GM12892 (cell line): ENCODE data around the gene KDM2B.
"Not testable (repeated sequence)": the region's sequence is repeated elsewhere in the genome, so short reads cannot be mapped to it uniquely, and the experiment has no call there.

ENCODE experiments used
- DNase-seq: peaks from one replicate; pipeline ENCODE4 v3.0.0; 2011; ENCODE audit not compliant: insufficient read length
- FAIRE-seq: peaks from 2 replicates; lab custom pipeline; 2011; peaks lifted over from hg19 to GRCh38; lab: Jason Lieb, UNC
- POLR2A ChIP-seq: IDR thresholded peaks from 2 replicates; pipeline ENCODE4 v1.6.1; 2011; ENCODE audit warnings: low read depth, low read length, control low read depth
- POLR2AphosphoS5 ChIP-seq: IDR thresholded peaks from 2 replicates; pipeline ENCODE4 v1.6.1; 2011; ENCODE audit warnings: low read depth, low read length, control low read depth
- TAF1 ChIP-seq: IDR thresholded peaks from 2 replicates; pipeline ENCODE4 v1.6.1; 2011; ENCODE audit warnings: low read depth, mild to moderate bottlenecking, control low read depth, low read length, borderline replicate concordance

Gene KDM2B

GRCh38 chr12:121504505-121504904 is 76.3 kb downstream of the KDM2B start:
- TF ChIP-seq TAF1 (no peak), POLR2AphosphoS5 (no peak), POLR2A (no peak)
- DNase-seq: no peak
- no peak for FAIRE-seq

- FAIRE-seq (no peak), DNase-seq (no peak)
- no peak for TF ChIP-seq POLR2A
- no peak for TF ChIP-seq POLR2AphosphoS5
These were observed 77.4 kb downstream of the KDM2B start for GRCh38 chr12:121503395-121503794.

GRCh38 chr12:121501946-121502345 is 78.9 kb downstream of the KDM2B start:
- TF ChIP-seq POLR2A (no peak), TAF1 (no peak), POLR2AphosphoS5 (no peak)
- FAIRE-seq (no peak), DNase-seq (no peak)

- FAIRE-seq (peak; percentile 42), DNase-seq (peak; percentile 72)
- TF ChIP-seq POLR2A (no peak), POLR2AphosphoS5 (no peak), TAF1 (no peak)
These were observed 80.7 kb downstream of the KDM2B start for GRCh38 chr12:121499929-121500793.

GRCh38 chr12:121495746-121496145 is 85.1 kb downstream of the KDM2B start:
- DNase-seq (no peak), FAIRE-seq (no peak)
- TF ChIP-seq POLR2A (no peak), TAF1 (no peak), POLR2AphosphoS5 (no peak)

GRCh38 chr12:121494093-121494787 is 86.6 kb downstream of the KDM2B start:
- DNase-seq: peak; percentile 50
- no peak for FAIRE-seq
- TF ChIP-seq TAF1 (no peak), POLR2AphosphoS5 (no peak), POLR2A (no peak)

GRCh38 chr12:121490401-121491281 is 90.2 kb downstream of the KDM2B start:
- TF ChIP-seq POLR2AphosphoS5: no peak
- no peak for TF ChIP-seq POLR2A
- TF ChIP-seq TAF1: no peak
- DNase-seq: no peak
- FAIRE-seq: no peak

GRCh38 chr12:121489874-121490273 is 90.9 kb downstream of the KDM2B start:
- DNase-seq (no peak), FAIRE-seq (no peak)
- TF ChIP-seq POLR2AphosphoS5 (no peak), POLR2A (no peak), TAF1 (no peak)

- no peak for FAIRE-seq
- TF ChIP-seq POLR2AphosphoS5 (no peak), TAF1 (no peak), POLR2A (no peak)
- DNase-seq: no peak
These were observed 95.9 kb downstream of the KDM2B start for GRCh38 chr12:121484967-121485366.

GRCh38 chr12:121484564-121484963 is 96.3 kb downstream of the KDM2B start:
- not testable (repeated sequence) for FAIRE-seq, DNase-seq

GRCh38 chr12:121483949-121484348 is 96.9 kb downstream of the KDM2B start:
- TF ChIP-seq POLR2AphosphoS5: no peak
- DNase-seq (no peak), FAIRE-seq (no peak)
